NCI-H748 treated with DMSO at 0.1 percent for 48 hours (cell line): Measurements from ENCODE around the gene BCL6.

Experiments
- DNase-seq: peaks from one replicate; lab custom pipeline; 2025; lab: John Stamatoyannopoulos, UW

The BCL6 gene

DNA sequence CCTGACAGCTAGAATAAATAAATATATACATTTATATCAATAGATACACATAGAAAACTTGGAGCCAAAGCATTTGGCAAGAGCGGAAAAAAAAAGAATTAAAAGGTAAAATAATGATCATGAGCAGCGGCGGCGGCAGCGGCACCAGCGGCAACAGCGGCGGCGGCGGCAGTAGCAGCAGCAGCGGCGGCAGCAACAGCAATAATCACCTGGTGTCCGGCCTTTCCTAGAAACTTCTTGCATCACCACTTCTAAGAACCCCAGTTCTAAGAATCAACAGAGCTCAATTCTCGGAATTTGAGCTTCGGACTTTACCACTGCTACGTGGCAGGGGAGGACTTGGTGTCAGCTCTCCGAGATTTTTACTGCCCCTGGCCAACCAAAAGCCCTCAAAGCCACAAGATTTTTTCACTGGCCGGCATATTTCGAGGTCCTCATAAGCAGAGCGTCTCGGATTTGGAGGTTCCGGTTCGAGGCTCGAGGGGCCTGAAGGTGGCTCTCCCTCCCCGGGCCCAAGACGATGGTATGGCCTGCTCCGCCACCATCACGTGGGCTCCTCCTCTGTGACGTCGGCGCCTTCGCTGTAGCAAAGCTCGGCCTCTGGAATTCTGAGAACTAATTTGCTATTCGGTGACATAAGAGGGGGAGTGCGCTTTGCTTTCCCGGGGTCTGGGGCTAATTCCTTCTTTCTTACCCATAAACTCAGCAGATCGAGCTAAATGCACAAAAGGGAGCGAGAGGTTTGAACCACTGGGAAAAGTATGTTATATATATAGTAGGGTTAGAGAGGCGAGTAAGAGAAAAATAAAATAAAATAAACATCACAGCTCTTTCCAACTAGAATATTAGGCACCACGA, at the start of gene BCL6:
Gene BCL6, minus strand, starts transcription at position 268 of the 858 bp plus-strand sequence. CDS start 11,775 bp downstream, outside the sequence.
- peak; percentile 36 for DNase-seq

DNA sequence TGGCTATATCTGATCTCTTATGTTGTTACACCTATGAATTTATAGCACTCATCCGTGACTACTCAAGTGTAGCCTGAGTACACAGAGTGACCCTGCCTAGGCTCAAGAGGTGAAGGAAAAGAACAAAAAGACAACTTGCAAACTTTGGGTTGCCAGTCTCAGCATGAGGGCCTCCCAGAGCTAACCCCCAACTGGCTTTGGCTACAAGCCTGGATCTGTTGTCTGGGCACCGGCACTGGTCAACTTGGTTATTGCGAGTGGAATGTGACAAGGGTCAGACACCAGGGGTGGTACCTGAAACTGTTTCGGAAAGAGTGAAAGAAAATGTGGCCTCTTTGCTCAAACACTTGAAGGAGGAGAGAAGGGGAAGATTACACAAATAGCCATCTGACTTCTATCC, 49.5 kb upstream of the BCL6 start:
- no peak for DNase-seq

DNA sequence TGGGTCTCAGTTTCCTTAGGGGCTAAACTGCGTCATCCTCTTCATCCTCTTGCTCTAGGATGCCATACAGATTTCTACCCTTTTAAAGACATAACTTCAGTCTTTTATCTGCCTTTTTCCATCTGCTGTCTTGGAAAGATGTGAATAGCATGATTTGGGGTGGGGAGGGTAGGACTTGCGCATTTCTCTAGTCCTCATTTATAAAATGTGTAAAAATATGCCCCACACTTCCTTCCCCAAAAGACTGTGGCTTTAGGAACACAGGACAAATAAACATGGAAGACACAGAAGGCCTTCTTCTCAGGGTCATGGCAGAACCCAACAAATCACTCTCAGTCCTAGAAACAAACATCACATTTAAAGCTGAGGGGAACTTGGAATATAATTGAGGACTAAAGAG, 48.4 kb upstream of the BCL6 start:
- no peak for DNase-seq

DNA sequence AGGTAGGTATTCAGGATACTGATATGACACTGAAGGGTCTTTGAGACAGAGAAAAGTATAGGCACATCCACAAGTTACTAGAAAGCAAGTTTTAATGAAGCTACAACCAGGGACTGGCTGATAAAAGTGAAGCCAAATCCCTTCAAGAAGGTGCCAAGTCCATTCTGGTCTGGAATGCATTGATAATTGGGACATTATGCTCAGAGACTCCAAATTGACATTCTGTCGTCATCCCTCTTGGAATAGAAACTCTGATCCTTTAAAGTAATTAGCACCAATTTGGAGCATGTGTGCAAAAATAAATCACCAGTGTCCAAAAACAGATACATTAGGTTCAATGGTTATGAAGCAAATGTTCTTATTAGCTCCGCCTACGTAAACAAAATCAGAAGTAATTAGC, 47.3 kb upstream of the BCL6 start:
- DNase-seq = no peak

DNA sequence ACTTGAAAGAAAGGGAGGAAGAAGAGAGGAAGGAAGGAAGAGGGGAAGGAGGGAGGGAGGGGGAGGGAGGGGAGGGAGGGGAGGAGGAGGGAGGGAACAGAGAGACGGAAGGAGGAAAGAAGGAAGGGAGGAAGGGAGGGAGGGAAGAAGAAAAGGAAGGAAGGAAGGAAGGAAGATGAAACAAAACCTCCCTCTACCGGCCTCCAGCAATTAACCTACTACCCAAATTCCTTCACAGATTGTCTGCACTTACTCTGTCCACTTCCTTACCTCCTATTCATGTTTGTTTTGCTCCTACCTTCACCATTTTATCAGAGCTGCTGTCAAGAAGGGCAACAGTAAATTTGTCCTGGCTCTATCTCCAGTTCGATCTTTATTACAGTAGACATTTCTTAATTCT, 44.6 kb upstream of the BCL6 start:
- DNase-seq = no peak

GRCh38 chr3:187788984-187789857, 44.0 kb upstream of the BCL6 start:
- DNase-seq = no peak

DNA sequence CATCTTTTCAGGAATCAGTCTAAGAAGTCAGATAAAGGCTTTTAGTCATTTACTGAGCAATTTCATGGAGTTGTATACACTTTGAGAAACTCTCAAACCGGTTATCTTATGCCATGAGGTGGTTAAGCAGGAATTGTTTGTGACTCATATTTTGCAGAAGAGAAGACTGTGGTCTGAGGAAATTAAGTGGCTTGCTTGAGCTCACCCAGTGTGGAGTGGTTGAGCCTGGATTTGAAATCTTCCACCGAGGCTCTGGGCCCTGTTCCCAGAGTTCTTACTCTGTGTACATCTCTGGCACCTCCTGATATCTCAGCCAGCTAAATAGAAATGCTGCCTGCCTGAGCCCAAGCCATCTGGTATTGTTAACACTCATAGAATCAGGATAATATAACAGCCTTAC, 37.8 kb upstream of the BCL6 start:
- no peak for DNase-seq

DNA sequence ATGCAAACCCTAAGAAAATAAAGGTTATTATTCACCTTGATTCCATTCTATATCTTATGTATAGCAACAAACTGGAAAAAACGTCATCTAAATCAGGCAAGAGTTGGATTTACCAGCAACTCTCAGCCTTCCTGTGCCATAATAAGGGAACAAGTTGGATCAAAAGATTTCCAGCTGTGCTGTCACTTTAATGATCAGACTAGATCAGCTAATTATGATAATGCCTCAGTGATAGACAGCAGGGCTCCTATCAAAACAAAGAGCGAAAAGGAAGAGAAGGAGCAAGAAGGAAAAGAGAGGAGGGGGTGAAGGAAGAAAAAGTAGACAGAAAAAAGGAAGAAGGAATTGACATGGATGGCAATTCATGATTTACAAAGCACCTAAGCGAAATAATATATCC, 36.7 kb upstream of the BCL6 start:
- DNase-seq = no peak

DNA sequence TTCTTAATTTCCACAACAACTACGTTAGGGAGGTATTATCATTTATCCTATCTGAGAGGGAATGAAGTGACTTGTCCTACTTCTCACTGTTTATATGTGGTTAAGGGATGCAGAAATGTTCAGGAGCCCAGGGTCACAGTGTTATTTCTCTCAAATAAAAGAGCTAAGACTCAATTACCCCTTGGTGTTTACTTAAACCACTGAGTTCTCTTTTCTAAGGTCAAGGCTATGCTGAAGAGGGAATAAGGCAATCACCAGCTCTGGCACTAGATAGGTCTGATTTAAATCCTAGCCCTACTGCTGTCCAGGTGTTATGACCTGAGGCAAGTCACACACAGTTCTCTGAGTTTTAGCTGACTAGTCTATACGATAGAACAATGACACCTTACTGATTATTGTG, 35.7 kb upstream of the BCL6 start:
- no peak for DNase-seq

DNA sequence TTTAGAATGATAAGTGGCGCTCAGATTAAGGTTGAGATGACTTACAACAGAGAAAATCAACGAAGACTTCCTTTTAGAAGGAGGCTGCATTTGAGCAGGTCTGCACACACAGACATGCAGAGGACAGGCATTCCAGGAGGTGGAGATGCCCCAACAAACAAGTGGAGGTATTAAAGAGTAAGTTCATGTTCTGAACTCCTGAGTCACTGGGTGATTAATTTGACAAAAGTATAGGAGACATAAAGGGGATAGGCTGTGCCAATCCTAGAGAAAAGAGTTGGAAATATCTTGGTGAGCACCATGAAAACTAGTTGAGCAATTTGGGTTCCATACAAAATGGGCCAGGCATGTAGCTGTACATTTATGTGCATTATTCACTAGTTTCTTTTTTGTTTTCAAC, 33.5 kb upstream of the BCL6 start:
- no peak for DNase-seq

DNA sequence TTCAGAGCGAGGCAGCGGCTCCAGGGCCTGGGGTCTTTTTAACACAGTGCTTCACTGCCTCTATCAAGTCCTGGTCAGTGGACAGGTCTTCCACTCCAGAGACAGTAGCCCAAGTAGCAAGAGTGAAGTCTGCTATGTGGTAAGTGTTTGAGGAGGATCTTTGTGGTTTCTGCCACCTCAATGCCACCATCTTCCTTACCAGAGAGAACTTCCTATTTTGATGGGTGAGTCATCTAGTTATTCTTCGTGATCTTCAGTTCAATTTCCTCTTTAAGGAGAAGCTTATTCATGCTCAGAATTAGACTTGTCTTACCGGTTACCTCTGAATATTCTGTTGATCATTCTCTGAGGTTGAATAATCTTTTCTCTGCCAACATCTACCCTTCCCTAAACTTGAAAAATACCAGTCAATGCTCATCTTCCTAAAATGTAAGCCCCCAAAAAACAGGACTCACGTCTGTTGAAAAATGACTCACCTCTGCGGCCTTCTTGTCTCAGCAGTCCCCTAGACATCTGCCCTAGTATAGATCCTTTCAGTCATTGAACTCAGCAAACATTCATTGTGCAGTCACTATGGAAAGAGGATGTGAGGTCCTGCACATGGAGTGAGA, 32.2 kb upstream of the BCL6 start:
- no peak for DNase-seq

DNA sequence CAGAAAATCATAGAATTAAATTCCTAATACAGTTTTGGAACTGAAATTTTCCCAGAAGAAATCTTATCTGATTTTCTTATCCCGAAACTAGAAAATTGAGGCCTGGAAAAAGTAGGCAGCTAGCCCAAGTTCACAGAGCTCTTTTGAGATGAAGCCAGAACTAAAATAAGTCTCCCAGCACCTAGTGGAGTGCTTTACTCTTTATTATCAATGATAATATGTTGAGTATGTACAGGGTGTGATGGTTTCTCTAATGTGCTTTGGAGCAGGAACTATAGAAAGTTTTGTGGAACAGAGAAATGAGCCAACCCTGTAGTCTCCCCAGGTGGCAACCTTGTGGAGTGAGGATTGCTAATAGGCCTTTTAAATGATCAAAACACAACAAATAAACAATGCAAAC, 30.3 kb upstream of the BCL6 start:
- no peak for DNase-seq

GRCh38 chr3:187774185-187774789, 29.0 kb upstream of the BCL6 start:
- DNase-seq = no peak

DNA sequence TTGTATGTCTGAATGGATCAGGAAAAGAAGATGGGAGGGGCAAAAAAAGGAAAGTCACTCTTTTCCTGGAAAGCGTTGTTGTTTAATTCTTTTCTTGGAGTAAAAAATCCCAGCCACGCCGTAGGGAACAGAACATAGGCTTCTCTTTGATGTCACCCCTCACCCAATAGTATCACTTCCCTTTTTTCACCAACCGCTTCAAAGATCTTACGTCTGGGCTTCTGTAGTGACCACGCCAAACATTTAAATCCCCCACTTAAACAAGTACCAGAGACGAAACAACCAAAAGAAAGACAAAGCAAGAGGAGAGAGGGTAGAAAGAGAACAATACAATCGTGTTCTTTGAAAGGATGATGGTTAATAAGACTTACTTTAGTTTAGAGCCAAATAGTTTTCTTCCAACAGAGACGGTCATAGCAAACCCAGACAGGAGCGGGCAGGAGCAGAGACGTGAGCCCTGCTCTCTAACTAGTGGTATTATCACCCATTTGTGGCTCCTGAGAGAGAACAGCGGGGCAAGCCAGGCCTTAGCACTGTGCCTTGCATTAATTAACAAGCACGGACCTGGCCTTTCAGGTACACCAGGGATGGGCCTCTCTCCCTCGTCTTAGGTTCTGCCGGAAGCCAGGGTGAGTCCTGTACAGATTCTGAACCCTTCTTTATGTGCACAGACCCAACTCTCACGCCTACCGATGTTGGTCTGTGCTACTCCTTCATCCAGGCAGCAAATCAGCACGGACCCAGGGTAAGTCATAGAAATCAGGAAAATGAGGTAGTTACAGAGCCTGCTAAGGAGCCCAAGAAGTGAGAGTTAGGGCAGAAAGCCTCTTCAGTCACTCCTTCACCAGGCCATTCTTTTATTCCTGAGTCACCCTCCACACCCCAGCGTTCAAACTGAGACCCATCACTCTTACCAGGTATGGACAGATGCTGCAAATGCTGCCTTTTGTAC, 28.2 kb upstream of the BCL6 start:
- no peak for DNase-seq

- no peak for DNase-seq
Observed at GRCh38 chr3:187770224-187770623, 25.0 kb upstream of the BCL6 start.

DNA sequence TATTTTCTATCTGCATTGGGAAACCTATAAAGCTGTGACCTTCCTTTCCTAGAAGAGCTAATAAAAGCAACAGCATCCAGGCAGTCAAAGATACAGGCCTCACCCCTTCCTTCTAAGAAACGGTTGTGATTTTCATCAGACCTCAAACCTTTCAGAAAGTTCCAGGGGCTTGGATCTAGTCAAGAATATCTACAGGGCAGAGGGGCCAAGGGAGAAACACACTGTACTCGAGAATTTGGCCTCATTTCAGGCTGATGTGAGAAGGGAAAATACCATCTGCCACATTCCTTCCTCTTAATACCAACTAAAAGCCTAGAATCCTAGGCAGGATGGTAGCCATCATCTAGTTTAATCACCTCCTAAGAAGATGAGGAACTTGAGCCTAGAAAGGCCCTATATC, 24.5 kb upstream of the BCL6 start:
- no peak for DNase-seq

DNA sequence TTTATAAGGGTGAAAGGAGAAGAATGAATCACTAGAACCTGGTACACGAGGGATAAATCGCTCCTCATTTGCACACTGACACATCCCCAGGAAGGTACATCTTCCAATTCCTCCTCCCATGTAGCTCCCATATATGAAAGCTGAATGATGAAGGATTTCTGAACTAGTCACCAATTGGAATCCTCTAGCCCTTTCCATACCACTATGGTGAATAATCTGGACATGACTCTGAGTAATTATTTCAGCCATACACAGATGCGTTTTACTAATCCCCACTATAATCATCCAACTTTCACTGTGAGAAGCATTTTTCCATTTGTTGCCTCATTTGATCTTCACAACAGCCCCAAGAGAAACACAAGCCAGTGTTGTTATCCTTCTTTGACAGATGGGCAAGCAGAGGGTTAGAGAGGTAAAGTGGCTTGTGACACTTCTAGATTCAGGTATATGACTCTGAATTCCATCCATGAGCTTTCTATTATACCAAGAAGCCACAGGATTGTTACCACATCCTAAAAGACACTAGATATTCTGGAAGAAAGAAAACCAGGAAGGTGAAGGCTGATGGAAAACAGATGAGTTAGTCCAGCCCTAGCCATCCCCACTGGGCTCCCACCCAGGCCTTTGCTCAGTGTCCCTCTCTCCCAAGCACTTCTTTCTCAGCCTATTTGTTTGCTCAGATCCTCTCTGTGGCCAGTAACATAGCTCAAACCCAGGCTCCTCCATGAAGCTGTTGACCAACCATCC, 22.2 kb upstream of the BCL6 start:
- DNase-seq = no peak

GRCh38 chr3:187765342-187765741, 20.1 kb upstream of the BCL6 start:
- no peak for DNase-seq

- no peak for DNase-seq
Observed at GRCh38 chr3:187763850-187764648, 18.8 kb upstream of the BCL6 start.

- no peak for DNase-seq
Observed at GRCh38 chr3:187762792-187763191, 17.5 kb upstream of the BCL6 start.
